A549 (cell line): Measurements from ENCODE around the gene MEPCE.

ENCODE experiments used
- FOSB ChIP-seq: fragments of 250-450 bp; sonication (Bioruptor Pico); IDR thresholded peaks from 2 replicates; pipeline ENCODE4 v1.5.0; 2020; ENCODE audit warnings: mild to moderate bottlenecking, moderate library complexity
- MYC ChIP-seq: IDR thresholded peaks from 2 replicates; pipeline ENCODE4 v1.6.1; 2012; ENCODE audit warnings: mild to moderate bottlenecking, inconsistent platforms, low read length, improper control_type of control experiment, borderline replicate concordance
- POLR2A ChIP-seq: IDR thresholded peaks from 2 replicates; pipeline ENCODE4 v1.6.1; 2012; ENCODE audit warnings: mild to moderate bottlenecking, low read length
- RFX5 ChIP-seq: fragments of 450-650 bp; IDR thresholded peaks from 2 replicates; pipeline ENCODE4 v1.7.1; 2014; ENCODE audit warnings: antibody characterized with exemption, mild to moderate bottlenecking, moderate library complexity
- ZSCAN20 ChIP-seq: fragments of 250-450 bp; sonication (Bioruptor Pico); IDR thresholded peaks from 2 replicates; pipeline ENCODE4 v1.8.0; 2022; ENCODE audit warnings: mild to moderate bottlenecking, moderate library complexity
- TF ChIP-seq, protein P1 (sequence below): fragments of 450-650 bp; IDR thresholded peaks from 2 replicates; pipeline ENCODE4 v1.6.1; 2014; ENCODE audit warnings: antibody characterized with exemption
- TF ChIP-seq, protein P2 (sequence below): fragments of >200 bp; sonication (Bioruptor Twin); formaldehyde crosslinking; IDR thresholded peaks from 3 replicates; pipeline ENCODE4 v1.5.1; 2016

GRCh38 chr7:100426516-100426915 lies 3.1 kb upstream of the MEPCE start:
- TF ChIP-seq RFX5 (no peak), FOSB (CRISPR knock-in tag) (no peak), ZSCAN20 (CRISPR knock-in tag) (no peak), POLR2A (no peak), MYC (no peak)
- TF ChIP-seq, protein P1, sequence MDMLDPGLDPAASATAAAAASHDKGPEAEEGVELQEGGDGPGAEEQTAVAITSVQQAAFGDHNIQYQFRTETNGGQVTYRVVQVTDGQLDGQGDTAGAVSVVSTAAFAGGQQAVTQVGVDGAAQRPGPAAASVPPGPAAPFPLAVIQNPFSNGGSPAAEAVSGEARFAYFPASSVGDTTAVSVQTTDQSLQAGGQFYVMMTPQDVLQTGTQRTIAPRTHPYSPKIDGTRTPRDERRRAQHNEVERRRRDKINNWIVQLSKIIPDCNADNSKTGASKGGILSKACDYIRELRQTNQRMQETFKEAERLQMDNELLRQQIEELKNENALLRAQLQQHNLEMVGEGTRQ: no peak
- TF ChIP-seq, protein P2, sequence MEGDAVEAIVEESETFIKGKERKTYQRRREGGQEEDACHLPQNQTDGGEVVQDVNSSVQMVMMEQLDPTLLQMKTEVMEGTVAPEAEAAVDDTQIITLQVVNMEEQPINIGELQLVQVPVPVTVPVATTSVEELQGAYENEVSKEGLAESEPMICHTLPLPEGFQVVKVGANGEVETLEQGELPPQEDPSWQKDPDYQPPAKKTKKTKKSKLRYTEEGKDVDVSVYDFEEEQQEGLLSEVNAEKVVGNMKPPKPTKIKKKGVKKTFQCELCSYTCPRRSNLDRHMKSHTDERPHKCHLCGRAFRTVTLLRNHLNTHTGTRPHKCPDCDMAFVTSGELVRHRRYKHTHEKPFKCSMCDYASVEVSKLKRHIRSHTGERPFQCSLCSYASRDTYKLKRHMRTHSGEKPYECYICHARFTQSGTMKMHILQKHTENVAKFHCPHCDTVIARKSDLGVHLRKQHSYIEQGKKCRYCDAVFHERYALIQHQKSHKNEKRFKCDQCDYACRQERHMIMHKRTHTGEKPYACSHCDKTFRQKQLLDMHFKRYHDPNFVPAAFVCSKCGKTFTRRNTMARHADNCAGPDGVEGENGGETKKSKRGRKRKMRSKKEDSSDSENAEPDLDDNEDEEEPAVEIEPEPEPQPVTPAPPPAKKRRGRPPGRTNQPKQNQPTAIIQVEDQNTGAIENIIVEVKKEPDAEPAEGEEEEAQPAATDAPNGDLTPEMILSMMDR: no peak
